22Rv1 (cell line): ENCODE results near the gene RYK.

ENCODE experiments used
- H3K27ac ChIP-seq: fragments of 450-650 bp; 2 replicates; pipeline ENCODE4 v1.5.1; 2017
- ZFX ChIP-seq: fragments of 450-650 bp; IDR thresholded peaks from 2 replicates; pipeline ENCODE4 v1.6.1; 2017; ENCODE audit warnings: antibody characterized with exemption, borderline replicate concordance
- TF ChIP-seq, protein P1 (sequence below): fragments of 450-650 bp; IDR thresholded peaks from 2 replicates; pipeline ENCODE4 v1.5.1; 2017; ENCODE audit warnings: mild to moderate bottlenecking

RYK gene

GRCh38 chr3:134250717-134251220 lies at the start of gene RYK:
TSS of gene RYK (minus strand) at chr3:134250859. CDS start at chr3:134250654, 205 bp downstream.
- peak within 1 kb of the TSS; percentile 46 for H3K27ac ChIP-seq
- TF ChIP-seq ZFX = no peak
- TF ChIP-seq, protein P1, sequence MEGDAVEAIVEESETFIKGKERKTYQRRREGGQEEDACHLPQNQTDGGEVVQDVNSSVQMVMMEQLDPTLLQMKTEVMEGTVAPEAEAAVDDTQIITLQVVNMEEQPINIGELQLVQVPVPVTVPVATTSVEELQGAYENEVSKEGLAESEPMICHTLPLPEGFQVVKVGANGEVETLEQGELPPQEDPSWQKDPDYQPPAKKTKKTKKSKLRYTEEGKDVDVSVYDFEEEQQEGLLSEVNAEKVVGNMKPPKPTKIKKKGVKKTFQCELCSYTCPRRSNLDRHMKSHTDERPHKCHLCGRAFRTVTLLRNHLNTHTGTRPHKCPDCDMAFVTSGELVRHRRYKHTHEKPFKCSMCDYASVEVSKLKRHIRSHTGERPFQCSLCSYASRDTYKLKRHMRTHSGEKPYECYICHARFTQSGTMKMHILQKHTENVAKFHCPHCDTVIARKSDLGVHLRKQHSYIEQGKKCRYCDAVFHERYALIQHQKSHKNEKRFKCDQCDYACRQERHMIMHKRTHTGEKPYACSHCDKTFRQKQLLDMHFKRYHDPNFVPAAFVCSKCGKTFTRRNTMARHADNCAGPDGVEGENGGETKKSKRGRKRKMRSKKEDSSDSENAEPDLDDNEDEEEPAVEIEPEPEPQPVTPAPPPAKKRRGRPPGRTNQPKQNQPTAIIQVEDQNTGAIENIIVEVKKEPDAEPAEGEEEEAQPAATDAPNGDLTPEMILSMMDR = no peak

GRCh38 chr3:134299888-134300206 lies 49.2 kb upstream of the RYK start:
- no peak overlapping the region for H3K27ac ChIP-seq
- TF ChIP-seq ZFX = no peak
- TF ChIP-seq, protein P1 = no peak

DNA sequence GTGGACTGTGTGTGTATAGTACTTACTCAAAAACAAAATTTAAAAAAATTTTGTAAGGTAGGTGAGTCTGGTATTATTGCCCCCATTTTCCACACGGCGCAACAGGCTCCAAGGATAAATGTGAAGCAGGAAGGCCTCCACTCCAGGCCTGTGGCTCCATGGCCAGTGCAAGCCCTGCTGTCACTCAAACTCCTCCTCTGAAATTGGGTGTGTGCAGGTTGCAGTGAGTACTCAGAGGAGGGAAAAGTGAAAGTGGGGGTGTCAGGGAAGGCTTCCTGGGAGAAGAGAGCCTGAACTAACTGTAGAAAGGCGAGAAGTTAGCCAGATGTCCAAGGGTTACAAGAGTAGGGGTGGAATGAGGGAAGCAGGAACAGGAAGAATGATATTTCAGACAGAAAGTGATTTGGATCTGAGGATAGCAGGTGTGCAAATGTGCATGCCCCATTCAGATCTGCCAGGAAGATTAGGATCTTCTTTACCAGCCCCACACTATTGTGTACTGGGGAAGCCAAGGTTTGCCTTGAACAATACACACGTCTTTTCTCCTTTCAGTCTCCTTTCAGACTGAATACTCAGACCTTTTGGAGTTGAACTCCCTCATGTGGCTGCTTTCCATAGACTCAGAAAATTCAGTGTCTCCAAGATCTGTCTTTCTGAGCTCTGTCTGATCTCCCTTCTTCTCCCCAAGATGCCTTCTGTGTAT lies 48.7 kb upstream of the RYK start:
- no peak overlapping the region for H3K27ac ChIP-seq
- TF ChIP-seq, protein P1 = no peak
- TF ChIP-seq ZFX = no peak

- H3K27ac ChIP-seq = no peak overlapping the region
- no peak for TF ChIP-seq ZFX
- TF ChIP-seq, protein P1 = no peak
Observed at GRCh38 chr3:134298249-134298648, 47.6 kb upstream of the RYK start.

DNA sequence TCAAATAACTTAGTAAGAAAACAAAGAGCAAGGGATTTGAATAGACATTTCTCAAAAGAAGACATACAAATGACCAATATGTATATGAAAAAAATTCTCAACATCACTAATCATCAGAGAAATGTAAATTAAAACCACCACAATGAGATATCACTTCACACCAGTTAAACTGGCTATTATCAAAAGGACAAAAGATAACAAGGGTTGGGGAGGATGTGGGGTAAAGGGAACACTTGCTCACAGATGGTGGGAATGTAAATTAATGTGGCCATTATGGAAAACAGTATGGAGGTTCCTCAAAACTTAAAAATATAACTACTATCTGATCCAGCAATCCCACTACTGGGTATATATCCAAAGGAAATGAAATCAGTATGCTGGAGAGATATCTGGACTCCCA lies 46.0 kb upstream of the RYK start:
- no peak overlapping the region for H3K27ac ChIP-seq
- TF ChIP-seq, protein P1 = no peak
- no peak for TF ChIP-seq ZFX

GRCh38 chr3:134295930-134296329 lies 45.3 kb upstream of the RYK start:
- no peak overlapping the region for H3K27ac ChIP-seq
- no peak for TF ChIP-seq ZFX
- TF ChIP-seq, protein P1 = no peak
